GM19455 (cell line): Measurements from ENCODE around the gene MPDZ.

Experiments used
- ATAC-seq: cut with Tn5 transposase; IDR thresholded peaks from one replicate; pipeline ENCODE4 v1.9.1; 2021; ENCODE audit not compliant: unreplicated experiment

Gene MPDZ

GRCh38 chr9:13279284-13280141, at the start of gene MPDZ:
MPDZ (minus strand) TSS chr9:13279692; CDS start chr9:13250315, 29,377 bp downstream.
- ATAC-seq, result no peak

- no peak for ATAC-seq
Measured at GRCh38 chr9:13324988-13325387, 45.5 kb upstream of the MPDZ start.

DNA sequence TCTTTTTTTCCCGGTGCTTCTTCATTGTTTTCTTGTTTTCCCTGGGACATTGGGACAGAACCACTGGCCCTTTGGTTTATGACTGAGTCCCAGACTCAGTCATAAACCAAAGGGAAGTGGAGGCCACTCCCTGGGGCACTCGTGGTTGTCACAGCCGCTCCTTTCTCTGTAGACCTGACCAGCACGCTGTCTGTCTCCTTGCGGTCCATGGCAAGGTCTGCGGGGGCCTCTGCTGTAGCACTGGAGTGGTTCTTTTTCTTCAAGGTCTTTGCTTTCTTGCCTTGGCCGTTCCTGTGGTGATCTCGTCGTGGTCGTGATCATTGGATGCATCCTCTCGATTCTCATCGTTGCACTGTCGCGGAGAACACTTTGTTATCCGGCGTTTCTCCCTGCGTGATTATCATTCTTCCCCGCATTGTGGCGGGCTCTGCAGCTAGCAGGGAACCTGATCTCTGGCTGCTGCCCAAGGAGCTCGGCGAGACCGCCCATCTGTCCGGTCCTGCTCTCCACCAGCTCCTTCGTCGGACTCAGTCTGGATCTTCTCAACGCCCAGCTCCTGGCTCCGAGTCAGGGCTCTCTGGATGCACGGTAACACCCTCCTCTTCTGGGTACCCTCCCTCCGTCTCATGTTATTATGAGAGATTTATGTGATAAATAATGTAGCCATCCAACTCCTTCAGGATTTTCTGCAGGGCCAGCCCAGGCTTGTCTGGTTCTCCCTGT, 43.5 kb upstream of the MPDZ start:
- ATAC-seq, result no peak

- no peak for ATAC-seq
Measured at GRCh38 chr9:13318027-13318426, 38.5 kb upstream of the MPDZ start.

- no peak for ATAC-seq
Measured at GRCh38 chr9:13296972-13297371, 17.5 kb upstream of the MPDZ start.

- ATAC-seq, result no peak
Measured at GRCh38 chr9:13295556-13295955, 16.1 kb upstream of the MPDZ start.

DNA sequence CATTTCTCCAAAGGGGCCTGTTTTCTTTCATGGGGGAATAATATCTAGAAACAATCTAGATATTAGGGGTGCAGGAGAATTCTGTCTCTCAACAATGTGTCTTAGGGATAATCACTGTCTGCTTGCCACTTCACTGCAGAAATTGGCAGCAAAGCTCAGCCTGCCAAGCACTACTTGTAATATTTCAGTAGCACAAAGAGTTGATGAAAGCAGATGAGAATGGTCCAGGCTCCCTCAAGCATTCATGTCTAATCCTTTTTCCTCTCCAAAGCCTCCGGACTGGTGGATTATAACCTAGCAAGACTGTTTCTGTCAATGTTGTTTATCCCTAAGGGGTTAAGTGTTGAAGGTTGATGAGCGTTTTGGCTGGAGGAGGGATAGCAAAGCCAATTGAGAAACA, 13.3 kb upstream of the MPDZ start:
- no peak for ATAC-seq

GRCh38 chr9:13292158-13292557, 12.7 kb upstream of the MPDZ start:
- ATAC-seq, result no peak

DNA sequence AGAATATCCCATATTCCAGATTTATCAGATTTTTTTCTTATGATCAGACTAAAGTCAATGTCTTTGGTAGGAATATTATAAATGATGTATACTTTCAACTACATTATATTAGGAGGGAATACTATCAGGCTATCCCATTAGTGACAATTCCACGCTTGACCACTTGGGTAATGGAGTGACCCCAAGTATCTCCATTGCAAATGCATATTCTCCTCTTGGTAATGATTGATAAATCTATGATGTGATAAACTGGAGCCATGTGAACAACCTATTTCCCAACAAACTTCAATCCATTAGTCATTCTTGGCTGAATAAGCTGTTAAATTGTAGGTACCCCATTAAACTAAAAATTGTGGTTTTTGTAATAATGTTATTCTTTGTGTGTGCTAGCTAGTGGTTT, 12.2 kb upstream of the MPDZ start:
- no peak for ATAC-seq

- no peak for ATAC-seq
Measured at GRCh38 chr9:13284011-13284410, 4.5 kb upstream of the MPDZ start.

- no peak for ATAC-seq
Measured at GRCh38 chr9:13282998-13283397, 3.5 kb upstream of the MPDZ start.

GRCh38 chr9:13281356-13282016, 2.0 kb upstream of the MPDZ start:
- ATAC-seq, result no peak

DNA sequence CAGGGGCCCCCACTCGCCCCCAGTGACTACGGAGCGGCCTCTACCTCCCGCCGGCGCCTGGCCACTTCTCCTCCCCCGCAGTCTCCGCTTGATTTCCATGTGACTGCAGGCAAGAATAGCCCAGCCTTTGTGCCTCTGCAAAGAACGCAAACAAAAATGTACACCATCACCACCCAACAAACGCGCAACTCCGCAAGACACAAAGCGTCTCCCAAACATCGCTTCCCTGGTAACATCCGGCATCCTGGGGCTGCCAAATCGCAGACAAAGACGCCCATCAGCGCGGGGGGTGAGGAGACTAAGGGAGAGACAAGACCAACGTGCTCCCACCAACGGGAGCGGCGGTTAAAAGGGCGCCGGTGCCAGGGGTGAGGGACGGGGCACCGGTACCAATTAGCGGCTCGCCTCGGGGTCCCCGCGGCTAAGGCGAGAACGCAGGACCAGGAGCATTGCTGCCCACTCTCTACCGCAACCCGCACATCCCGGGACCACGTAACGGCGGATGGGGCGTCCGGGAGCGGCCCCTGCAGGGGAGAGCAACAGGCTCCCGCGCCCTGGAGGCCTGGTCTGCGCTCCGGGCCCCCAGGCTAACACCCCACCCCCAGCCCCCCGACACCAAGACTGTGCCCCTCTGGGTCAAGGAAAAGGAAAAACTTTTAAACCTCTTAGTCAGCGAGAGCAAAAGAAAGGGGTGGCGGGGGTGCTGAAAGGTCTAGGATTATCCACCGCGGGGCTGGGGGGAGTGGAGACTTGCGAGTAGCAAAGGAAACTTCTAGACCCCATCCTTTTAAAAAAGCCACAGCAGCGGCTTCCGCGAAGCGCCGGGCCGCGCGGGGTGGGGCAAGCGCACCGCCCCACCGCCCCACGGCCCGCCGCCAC, 885 bp downstream of the MPDZ start:
- no peak for ATAC-seq

DNA sequence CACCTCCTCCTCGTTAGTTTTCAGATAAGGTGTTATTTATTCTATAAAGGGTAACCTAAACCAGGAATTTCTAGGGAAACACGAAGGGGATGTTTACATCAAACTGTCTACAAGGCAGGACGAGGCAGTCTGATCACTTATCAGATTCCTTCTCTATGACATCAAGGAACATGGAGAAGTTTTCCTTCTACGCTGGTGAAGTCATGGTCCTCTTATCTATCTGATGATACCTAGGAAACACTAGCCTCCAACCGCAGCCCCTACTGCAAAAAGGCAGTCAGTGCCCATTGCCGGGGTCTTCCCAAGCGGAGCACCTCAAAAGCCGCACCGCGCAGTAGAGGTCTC, 1.5 kb downstream of the MPDZ start:
- ATAC-seq, result no peak

DNA sequence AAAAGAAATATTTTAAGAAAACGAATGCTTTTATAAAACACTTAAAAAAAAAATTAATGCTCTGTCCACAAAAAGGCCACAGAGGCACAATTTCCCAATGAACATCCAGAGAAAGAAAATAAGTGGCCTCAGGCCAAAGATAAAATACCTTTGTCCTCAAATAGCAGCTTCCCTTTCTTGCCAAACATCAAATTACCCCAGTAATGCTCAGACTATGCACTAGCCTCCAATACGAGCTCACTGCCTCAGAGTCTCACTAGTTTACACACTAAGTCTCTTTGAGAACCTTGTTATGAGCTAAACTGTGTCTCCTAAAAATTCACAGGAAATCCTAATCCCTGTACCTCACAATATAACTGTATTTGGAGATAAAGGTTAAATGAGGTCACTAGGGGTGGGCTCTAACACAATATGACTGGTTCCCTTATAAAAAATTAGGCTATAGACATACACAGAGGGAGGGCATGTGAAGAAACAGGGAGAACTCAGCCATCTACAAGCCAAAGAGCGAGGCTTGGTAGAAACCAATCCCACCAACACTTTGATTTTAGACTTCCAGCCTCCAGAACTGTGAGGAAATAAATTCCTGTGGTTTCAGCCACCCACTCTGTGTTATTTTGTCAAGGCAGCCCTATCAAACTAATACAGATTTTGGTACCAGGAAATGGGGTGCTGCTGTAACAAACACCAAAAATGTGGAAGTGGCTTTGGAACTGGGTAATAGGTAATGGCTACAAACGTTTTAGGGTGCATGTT, 4.4 kb downstream of the MPDZ start:
- ATAC-seq, result no peak

GRCh38 chr9:13270734-13271133, 8.8 kb downstream of the MPDZ start:
- ATAC-seq, result no peak

DNA sequence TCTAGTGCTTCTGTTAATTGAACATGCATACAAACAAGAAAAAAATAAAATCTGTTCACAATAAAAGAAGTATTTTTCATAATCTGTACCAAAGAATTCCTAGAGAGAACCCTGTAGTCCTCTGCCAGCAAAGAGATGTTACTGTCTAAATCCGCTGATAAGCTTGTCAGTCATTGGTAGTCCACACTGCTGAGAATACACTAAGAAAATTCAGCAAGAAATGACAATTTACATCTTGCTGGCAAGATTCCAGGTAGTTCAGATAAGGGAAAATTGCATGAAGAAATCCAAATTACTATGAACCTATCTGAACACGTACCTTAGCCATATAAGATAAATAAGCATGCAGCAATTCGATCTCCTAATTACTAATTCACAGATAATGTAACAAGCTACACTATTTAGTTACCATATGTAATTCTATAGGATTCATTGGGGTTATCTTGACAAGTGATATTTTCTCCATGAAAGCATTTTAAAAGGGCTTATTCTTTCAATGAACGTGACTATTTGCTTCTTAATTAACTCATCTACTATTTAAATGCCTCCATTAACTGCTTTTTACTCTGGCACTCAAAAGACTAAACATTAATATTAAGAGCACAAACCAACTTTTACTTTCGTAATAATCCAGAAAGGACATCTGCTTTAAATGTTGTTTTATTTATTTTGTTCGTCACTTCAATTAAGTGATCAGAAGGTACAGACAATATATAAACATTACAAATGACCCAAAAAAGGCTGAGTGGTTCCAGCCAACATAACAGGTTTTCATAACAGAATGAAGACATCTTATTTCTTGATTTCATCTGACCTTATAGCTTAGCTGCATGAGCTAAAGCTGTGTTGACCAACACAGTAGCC, 9.7 kb downstream of the MPDZ start:
- ATAC-seq, result no peak

GRCh38 chr9:13268469-13268868, 11.0 kb downstream of the MPDZ start:
- ATAC-seq, result no peak

GRCh38 chr9:13267743-13268142, 11.7 kb downstream of the MPDZ start:
- ATAC-seq, result no peak
